Measurements from ENCODE around the gene NEURL1B.
"Not testable (repeated sequence)": the region's sequence is repeated elsewhere in the genome, so short reads cannot be mapped to it uniquely, and the experiment has no call there.

The NEURL1B gene

GRCh38 chr5:172595596-172596455 lies 45.2 kb upstream of the NEURL1B start:
- no peak for TF ChIP-seq ZNF274 (IDR thresholded peaks at IDR 0.05; ENCODE audit: low read depth, low read length)
- no peak for TF ChIP-seq SUZ12 (IDR thresholded peaks at IDR 0.05; ENCODE audit: extremely low read depth, insufficient read depth, insufficient read length)
- TF ChIP-seq YY1 (IDR thresholded peaks at IDR 0.05; ENCODE audit: insufficient read depth, insufficient read length), result no peak
- H3K4me3 ChIP-seq (ENCODE audit: insufficient read length, low read depth), result no peak overlapping the region
- H3K9ac ChIP-seq (ENCODE audit: insufficient read length, low read depth), result no peak overlapping the region
- no peak for DNase-seq (ENCODE audit: low read depth, low spot score)
- H3K36me3 ChIP-seq (ENCODE audit: insufficient read depth, insufficient read length, low read length), result no peaks in the 10 kb centered on the region
- peaks cover 6% of the 10 kb centered on the region for H3K4me1 ChIP-seq (ENCODE audit: insufficient read depth, insufficient read length)
- no peaks in the 10 kb centered on the region for H3K9me3 ChIP-seq (ENCODE audit: insufficient read depth, low read length)
- no peaks in the 10 kb centered on the region for H3K27me3 ChIP-seq (ENCODE audit: insufficient read depth, insufficient read length)

- no peak overlapping the region for H3K4me3 ChIP-seq (ENCODE audit: insufficient read length, low read depth)
- no peak for TF ChIP-seq YY1 (IDR thresholded peaks at IDR 0.05; ENCODE audit: insufficient read depth, insufficient read length)
- no peak for TF ChIP-seq SUZ12 (IDR thresholded peaks at IDR 0.05; ENCODE audit: extremely low read depth, insufficient read depth, insufficient read length)
- TF ChIP-seq ZNF274 (IDR thresholded peaks at IDR 0.05; ENCODE audit: low read depth, low read length), result no peak
- DNase-seq (ENCODE audit: low read depth, low spot score), result no peak
- H3K4me1 ChIP-seq (ENCODE audit: insufficient read depth, insufficient read length), result peaks cover 6% of the 10 kb centered on the region
- H3K9ac ChIP-seq (ENCODE audit: insufficient read length, low read depth), result no peak overlapping the region
- no peaks in the 10 kb centered on the region for H3K36me3 ChIP-seq (ENCODE audit: insufficient read depth, insufficient read length, low read length)
- H3K27me3 ChIP-seq (ENCODE audit: insufficient read depth, insufficient read length), result no peaks in the 10 kb centered on the region
- no peaks in the 10 kb centered on the region for H3K9me3 ChIP-seq (ENCODE audit: insufficient read depth, low read length)
Observed at GRCh38 chr5:172596638-172597231, 44.3 kb upstream of the NEURL1B start.

- no peak overlapping the region for H3K4me3 ChIP-seq (ENCODE audit: insufficient read length, low read depth)
- H3K36me3 ChIP-seq (ENCODE audit: insufficient read depth, insufficient read length, low read length), result no peaks in the 10 kb centered on the region
- no peak overlapping the region for H3K9ac ChIP-seq (ENCODE audit: insufficient read length, low read depth)
- TF ChIP-seq YY1 (IDR thresholded peaks at IDR 0.05; ENCODE audit: insufficient read depth, insufficient read length) (no peak), ZNF274 (IDR thresholded peaks at IDR 0.05; ENCODE audit: low read depth, low read length) (no peak), SUZ12 (IDR thresholded peaks at IDR 0.05; ENCODE audit: extremely low read depth, insufficient read depth, insufficient read length) (no peak)
- no peaks in the 10 kb centered on the region for H3K27me3 ChIP-seq (ENCODE audit: insufficient read depth, insufficient read length)
- H3K9me3 ChIP-seq (ENCODE audit: insufficient read depth, low read length), result no peaks in the 10 kb centered on the region
- peaks cover 6% of the 10 kb centered on the region for H3K4me1 ChIP-seq (ENCODE audit: insufficient read depth, insufficient read length)
- no peak for DNase-seq (ENCODE audit: low read depth, low spot score)
Observed at GRCh38 chr5:172597755-172598155, 43.3 kb upstream of the NEURL1B start.

DNA sequence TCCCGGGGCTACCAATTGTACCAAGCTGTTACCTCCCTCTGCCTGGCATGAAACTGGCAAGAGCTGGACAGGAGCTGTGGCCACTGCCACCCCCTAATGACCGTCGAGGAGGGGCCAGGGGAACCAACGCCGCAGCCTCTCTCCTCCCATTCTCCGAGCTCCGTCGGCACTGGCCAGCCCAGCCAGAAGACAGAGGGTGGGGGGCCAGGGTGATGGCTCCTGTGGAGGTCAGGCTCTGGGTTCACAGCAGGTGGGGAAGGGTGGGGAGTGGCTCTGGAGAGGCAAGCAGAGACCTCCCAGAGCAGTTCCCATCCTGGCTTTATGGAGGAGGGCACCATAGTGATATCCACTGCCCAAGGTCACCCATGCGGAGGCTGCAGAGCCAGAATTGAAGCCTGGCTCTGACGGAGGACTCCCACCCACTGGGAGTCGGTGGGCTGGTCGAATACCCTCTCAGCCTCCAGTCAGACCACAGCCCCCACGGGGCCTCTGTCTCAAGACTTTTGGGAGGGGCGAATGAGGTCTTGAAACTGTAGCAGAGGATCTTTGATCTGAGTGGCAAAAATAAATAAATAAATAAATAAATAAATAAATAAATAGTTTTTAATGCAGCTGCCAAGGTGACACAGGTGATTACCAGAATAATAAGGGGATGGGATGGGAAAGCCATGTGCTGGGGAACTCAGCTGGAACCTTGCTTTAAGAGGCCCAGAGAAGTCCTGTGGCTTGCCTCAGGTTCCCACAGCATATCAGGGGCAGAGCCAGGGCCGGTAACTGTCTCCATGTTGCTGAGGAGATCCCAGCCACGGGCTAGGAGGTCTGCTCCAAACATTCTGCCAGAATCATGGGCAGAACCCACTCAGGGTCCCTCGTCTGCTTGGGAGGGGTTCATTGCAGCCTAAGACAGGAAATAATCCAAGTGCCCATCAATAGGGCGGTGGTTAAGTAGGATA lies 42.5 kb upstream of the NEURL1B start:
- Histone ChIP-seq H3K36me3 (ENCODE audit: insufficient read depth, insufficient read length, low read length) (no peaks in the 10 kb centered on the region), H3K9me3 (ENCODE audit: insufficient read depth, low read length) (no peaks in the 10 kb centered on the region), H3K9ac (ENCODE audit: insufficient read length, low read depth) (no peak overlapping the region), H3K4me3 (ENCODE audit: insufficient read length, low read depth) (no peak overlapping the region), H3K27me3 (ENCODE audit: insufficient read depth, insufficient read length) (no peaks in the 10 kb centered on the region), H3K4me1 (ENCODE audit: insufficient read depth, insufficient read length) (peaks cover 6% of the 10 kb centered on the region)
- TF ChIP-seq ZNF274 (IDR thresholded peaks at IDR 0.05; ENCODE audit: low read depth, low read length) (no peak), YY1 (IDR thresholded peaks at IDR 0.05; ENCODE audit: insufficient read depth, insufficient read length) (no peak), SUZ12 (IDR thresholded peaks at IDR 0.05; ENCODE audit: extremely low read depth, insufficient read depth, insufficient read length) (no peak)
- no peak for DNase-seq (ENCODE audit: low read depth, low spot score)

- peaks cover 8% of the 10 kb centered on the region for H3K4me1 ChIP-seq (ENCODE audit: insufficient read depth, insufficient read length)
- no peaks in the 10 kb centered on the region for H3K9me3 ChIP-seq (ENCODE audit: insufficient read depth, low read length)
- H3K9ac ChIP-seq (ENCODE audit: insufficient read length, low read depth), result no peak overlapping the region
- H3K36me3 ChIP-seq (ENCODE audit: insufficient read depth, insufficient read length, low read length), result no peaks in the 10 kb centered on the region
- no peak overlapping the region for H3K4me3 ChIP-seq (ENCODE audit: insufficient read length, low read depth)
- no peak for DNase-seq (ENCODE audit: low read depth, low spot score)
- no peak for TF ChIP-seq ZNF274 (IDR thresholded peaks at IDR 0.05; ENCODE audit: low read depth, low read length)
- no peak for TF ChIP-seq YY1 (IDR thresholded peaks at IDR 0.05; ENCODE audit: insufficient read depth, insufficient read length)
- no peak for TF ChIP-seq SUZ12 (IDR thresholded peaks at IDR 0.05; ENCODE audit: extremely low read depth, insufficient read depth, insufficient read length)
- H3K27me3 ChIP-seq (ENCODE audit: insufficient read depth, insufficient read length), result no peaks in the 10 kb centered on the region
Observed at GRCh38 chr5:172599204-172599567, 41.9 kb upstream of the NEURL1B start.

DNA sequence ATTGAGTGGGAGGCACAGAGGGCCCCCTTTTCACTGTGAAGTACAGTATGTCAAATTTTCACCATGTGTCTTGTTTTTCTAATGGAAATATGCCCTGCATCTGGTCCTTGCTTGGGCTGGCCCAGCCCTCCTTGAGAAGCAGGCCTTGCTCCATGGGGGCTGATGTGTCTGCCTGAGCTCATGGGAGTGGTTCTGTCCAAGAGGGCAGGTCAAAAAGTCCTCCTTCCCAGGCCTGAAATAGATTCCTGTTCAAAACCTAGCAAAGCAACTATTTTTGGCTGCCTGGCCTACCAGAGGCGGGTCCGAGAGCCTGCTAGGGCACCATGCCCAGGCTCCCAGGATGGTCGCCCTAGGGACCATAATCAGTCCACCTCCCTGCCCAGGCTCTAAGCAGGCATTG lies 40.5 kb upstream of the NEURL1B start:
- peaks cover 8% of the 10 kb centered on the region for H3K4me1 ChIP-seq (ENCODE audit: insufficient read depth, insufficient read length)
- H3K9ac ChIP-seq (ENCODE audit: insufficient read length, low read depth), result no peak overlapping the region
- H3K36me3 ChIP-seq (ENCODE audit: insufficient read depth, insufficient read length, low read length), result no peaks in the 10 kb centered on the region
- H3K4me3 ChIP-seq (ENCODE audit: insufficient read length, low read depth), result no peak overlapping the region
- H3K9me3 ChIP-seq (ENCODE audit: insufficient read depth, low read length), result no peaks in the 10 kb centered on the region; the same call in 1 of the 2 replicates
- H3K27me3 ChIP-seq (ENCODE audit: insufficient read depth, insufficient read length), result no peaks in the 10 kb centered on the region
- TF ChIP-seq YY1 (IDR thresholded peaks at IDR 0.05; ENCODE audit: insufficient read depth, insufficient read length) (no peak), ZNF274 (IDR thresholded peaks at IDR 0.05; ENCODE audit: low read depth, low read length) (no peak), SUZ12 (IDR thresholded peaks at IDR 0.05; ENCODE audit: extremely low read depth, insufficient read depth, insufficient read length) (no peak)
- no peak for DNase-seq (ENCODE audit: low read depth, low spot score)

- H3K4me3 ChIP-seq (ENCODE audit: insufficient read length, low read depth); DNase-seq (ENCODE audit: low read depth, low spot score); H3K9me3 ChIP-seq (ENCODE audit: insufficient read depth, low read length); H3K36me3 ChIP-seq (ENCODE audit: insufficient read depth, insufficient read length, low read length); H3K27me3 ChIP-seq (ENCODE audit: insufficient read depth, insufficient read length); H3K9ac ChIP-seq (ENCODE audit: insufficient read length, low read depth); H3K4me1 ChIP-seq (ENCODE audit: insufficient read depth, insufficient read length): not testable (repeated sequence)
Observed at GRCh38 chr5:172601576-172601975, 39.5 kb upstream of the NEURL1B start.
